ENCODE results near the gene DNAH8. TPM values are rescaled to one million over a fixed set of nuclear protein-coding genes. Genes with fewer than 3 reads are reported as not detected.

The DNAH8 gene
- total RNA-seq, 1 donor from 2014 or later = 1.1 TPM

DNA sequence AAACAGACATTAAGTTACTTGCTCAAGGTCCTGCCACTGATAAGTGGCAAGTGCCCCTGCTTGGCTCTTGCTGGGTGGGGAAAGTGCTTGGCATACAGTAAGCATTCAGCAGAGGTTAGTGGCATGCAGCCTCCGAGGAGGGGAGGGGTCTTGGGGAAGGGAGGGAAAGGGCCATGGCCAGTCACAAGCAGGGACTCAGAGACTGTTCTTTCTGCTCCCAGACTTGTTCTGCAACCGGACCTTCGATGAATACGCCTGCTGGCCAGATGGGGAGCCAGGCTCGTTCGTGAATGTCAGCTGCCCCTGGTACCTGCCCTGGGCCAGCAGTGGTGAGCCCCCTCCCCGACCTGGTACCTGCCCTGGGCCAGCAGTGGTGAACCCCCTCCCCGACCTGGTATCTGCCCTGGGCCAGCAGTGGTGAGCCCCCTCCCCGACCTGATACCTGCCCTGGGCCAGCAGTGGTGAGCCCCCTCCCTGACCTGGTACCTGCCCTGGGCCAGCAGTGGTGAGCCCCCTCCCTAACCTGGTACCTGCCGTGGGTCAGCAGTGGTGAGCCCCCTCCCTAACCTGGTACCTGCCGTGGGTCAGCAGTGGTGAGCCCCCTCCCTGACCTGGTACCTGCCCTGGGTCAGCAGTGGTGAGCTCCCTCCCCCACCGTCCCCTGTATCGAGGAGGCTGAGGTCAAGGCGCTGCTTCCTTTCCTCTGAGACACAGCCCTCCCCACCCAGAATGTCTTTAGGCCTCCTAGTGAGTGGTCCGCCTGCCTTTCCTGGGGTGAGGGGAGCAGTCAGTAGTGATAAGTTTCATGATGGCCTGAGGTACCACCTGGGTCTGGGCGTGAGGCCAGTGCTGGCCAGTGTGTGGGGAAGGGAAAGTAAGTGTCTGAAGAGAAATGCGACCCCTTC lies 342.4 kb downstream of the DNAH8 start:
- no peak overlapping the region for H3K4me2 ChIP-seq
- H3K4me1 ChIP-seq = no peaks in the 10 kb centered on the region
- H3K79me2 ChIP-seq (ENCODE audit: low read depth) = no peaks in the 10 kb centered on the region
- no peaks in the 10 kb centered on the region for H3F3A ChIP-seq (ENCODE audit: low read depth)
- no peak overlapping the region for H3K27ac ChIP-seq
- no peak overlapping the region for H3K9ac ChIP-seq
- H2AFZ ChIP-seq (replicated peaks) = no peak overlapping the region
- Mint-ChIP-seq H3K27me3 (ENCODE audit: insufficient read depth, low read depth) (peaks cover 12% of the 10 kb centered on the region), H3K4me1 (peaks cover 7% of the 10 kb centered on the region), H3K4me3 (no peak overlapping the region), H3K27ac (no peak overlapping the region), H3K36me3 (no peaks in the 10 kb centered on the region), H3K9me3 (no peaks in the 10 kb centered on the region)
- no peak for TF ChIP-seq EZH2 (IDR thresholded peaks at IDR 0.05)
- no peak for TF ChIP-seq EZH2phosphoT487 (IDR thresholded peaks at IDR 0.05)
- TF ChIP-seq, protein P1, sequence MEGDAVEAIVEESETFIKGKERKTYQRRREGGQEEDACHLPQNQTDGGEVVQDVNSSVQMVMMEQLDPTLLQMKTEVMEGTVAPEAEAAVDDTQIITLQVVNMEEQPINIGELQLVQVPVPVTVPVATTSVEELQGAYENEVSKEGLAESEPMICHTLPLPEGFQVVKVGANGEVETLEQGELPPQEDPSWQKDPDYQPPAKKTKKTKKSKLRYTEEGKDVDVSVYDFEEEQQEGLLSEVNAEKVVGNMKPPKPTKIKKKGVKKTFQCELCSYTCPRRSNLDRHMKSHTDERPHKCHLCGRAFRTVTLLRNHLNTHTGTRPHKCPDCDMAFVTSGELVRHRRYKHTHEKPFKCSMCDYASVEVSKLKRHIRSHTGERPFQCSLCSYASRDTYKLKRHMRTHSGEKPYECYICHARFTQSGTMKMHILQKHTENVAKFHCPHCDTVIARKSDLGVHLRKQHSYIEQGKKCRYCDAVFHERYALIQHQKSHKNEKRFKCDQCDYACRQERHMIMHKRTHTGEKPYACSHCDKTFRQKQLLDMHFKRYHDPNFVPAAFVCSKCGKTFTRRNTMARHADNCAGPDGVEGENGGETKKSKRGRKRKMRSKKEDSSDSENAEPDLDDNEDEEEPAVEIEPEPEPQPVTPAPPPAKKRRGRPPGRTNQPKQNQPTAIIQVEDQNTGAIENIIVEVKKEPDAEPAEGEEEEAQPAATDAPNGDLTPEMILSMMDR (IDR thresholded peaks at IDR 0.05) = no peak
- no peaks in the 10 kb centered on the region for H3K9me3 ChIP-seq (ENCODE audit: low read depth)
- DNase-seq (ENCODE audit: low spot score) = no peak
- H4K20me1 ChIP-seq (ENCODE audit: low read depth) = no peaks in the 10 kb centered on the region
- H3K36me3 ChIP-seq = no peaks in the 10 kb centered on the region
- H3K27me3 ChIP-seq = no peaks in the 10 kb centered on the region
- H3K4me3 ChIP-seq = no peak overlapping the region

DNA sequence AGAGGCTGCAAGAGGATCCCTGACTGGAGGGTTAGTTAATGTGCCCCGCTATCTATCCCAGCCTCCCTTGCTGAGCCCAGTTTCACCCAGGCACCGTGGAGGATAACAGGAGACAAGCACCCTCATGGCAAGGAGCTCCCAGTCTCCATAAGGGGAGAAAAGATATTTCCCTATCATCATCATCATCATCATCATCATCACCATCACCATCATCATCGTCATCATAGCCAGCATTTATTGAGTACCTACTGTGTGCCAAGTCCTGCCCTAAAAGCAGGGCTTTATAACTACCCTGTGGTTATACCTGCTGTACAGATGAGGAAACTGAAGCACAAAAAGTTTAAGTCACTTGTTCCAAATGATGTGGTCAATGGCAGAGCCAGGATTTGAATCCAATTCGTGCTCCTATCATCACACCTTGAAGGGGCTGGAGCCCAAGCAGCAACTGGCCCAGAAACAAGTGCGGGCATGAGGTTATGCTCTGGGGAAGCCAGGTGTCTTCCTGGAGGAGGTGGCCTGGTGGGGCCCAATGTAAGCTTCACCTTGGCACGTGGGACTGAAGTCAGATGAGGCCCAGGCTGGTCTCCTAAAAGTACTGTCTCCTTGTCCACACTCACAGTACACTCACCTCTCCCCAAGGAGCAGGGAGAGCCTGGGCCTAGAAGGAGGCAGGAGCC lies 343.5 kb downstream of the DNAH8 start:
- no peak for DNase-seq (ENCODE audit: low spot score)
- TF ChIP-seq, protein P1 (IDR thresholded peaks at IDR 0.05) = no peak
- no peak for TF ChIP-seq EZH2phosphoT487 (IDR thresholded peaks at IDR 0.05)
- no peak for TF ChIP-seq EZH2 (IDR thresholded peaks at IDR 0.05)
- H3K9me3 ChIP-seq (ENCODE audit: low read depth) = no peaks in the 10 kb centered on the region
- Mint-ChIP-seq H3K27ac (no peak overlapping the region), H3K4me1 (peaks cover 9% of the 10 kb centered on the region), H3K4me3 (no peak overlapping the region), H3K9me3 (no peaks in the 10 kb centered on the region), H3K27me3 (ENCODE audit: insufficient read depth, low read depth) (peaks cover 10% of the 10 kb centered on the region), H3K36me3 (no peaks in the 10 kb centered on the region)
- no peak overlapping the region for H3K9ac ChIP-seq
- no peak overlapping the region for H2AFZ ChIP-seq (replicated peaks)
- no peaks in the 10 kb centered on the region for H3K27me3 ChIP-seq
- no peaks in the 10 kb centered on the region for H3K36me3 ChIP-seq
- no peak overlapping the region for H3K4me2 ChIP-seq
- no peak overlapping the region for H3K27ac ChIP-seq
- H3F3A ChIP-seq (ENCODE audit: low read depth) = no peaks in the 10 kb centered on the region
- H3K4me3 ChIP-seq = no peak overlapping the region
- H3K79me2 ChIP-seq (ENCODE audit: low read depth) = no peaks in the 10 kb centered on the region
- H3K4me1 ChIP-seq = no peaks in the 10 kb centered on the region
- no peaks in the 10 kb centered on the region for H4K20me1 ChIP-seq (ENCODE audit: low read depth)

DNA sequence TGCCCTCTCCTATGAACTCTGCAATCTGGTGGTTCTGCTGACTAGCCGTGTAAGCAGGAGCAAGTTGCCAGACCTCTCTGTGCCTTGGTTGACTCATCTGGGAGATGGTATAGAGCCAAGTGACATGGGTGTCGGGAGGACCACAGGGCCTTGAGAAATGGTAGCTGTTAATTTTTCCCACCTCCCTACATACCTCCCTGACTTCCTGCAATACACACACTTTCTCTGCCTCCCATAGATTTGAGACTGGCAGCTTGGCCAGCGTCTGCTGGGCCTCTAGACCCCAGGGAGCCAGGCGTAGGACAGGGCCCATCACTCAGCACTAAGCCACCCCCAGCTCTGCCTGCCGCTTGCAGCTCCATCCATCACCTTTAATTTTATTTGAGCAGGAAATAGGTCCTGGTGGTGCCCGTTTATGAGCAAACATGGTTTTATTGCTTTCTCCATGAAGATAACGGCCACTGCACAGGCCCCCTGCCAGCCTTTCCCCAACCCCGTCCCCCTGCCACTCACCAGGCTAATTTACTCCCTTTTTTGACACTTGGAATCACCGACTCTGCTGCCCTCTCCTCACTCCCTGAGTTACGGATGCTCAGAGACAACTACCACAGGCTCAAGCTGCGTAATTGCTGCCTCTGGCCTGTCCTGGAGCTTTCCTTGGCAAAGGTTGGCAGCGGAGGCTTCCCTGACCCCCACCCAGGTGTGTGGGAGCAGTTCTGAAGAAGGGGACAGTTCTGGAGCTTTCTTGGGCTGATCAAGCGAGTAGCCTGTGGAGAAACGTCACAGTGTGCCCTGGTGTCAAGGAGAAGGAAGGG lies 344.6 kb downstream of the DNAH8 start:
- Histone ChIP-seq H3K4me2 (no peak overlapping the region), H3K27me3 (no peaks in the 10 kb centered on the region), H3F3A (ENCODE audit: low read depth) (no peaks in the 10 kb centered on the region), H3K4me1 (no peaks in the 10 kb centered on the region), H2AFZ (replicated peaks) (no peak overlapping the region), H3K4me3 (no peak overlapping the region), H3K79me2 (ENCODE audit: low read depth) (no peaks in the 10 kb centered on the region), H3K9me3 (ENCODE audit: low read depth) (no peaks in the 10 kb centered on the region), H4K20me1 (ENCODE audit: low read depth) (no peaks in the 10 kb centered on the region), H3K27ac (no peak overlapping the region), H3K9ac (no peak overlapping the region), H3K36me3 (no peaks in the 10 kb centered on the region)
- H3K36me3 Mint-ChIP-seq = no peaks in the 10 kb centered on the region
- H3K4me1 Mint-ChIP-seq = peaks cover 6% of the 10 kb centered on the region
- DNase-seq (ENCODE audit: low spot score) = no peak
- H3K27me3 Mint-ChIP-seq (ENCODE audit: insufficient read depth, low read depth) = peaks cover 10% of the 10 kb centered on the region
- no peak for TF ChIP-seq EZH2 (IDR thresholded peaks at IDR 0.05)
- no peak for TF ChIP-seq EZH2phosphoT487 (IDR thresholded peaks at IDR 0.05)
- TF ChIP-seq, protein P1 (IDR thresholded peaks at IDR 0.05) = no peak
- H3K9me3 Mint-ChIP-seq = no peaks in the 10 kb centered on the region
- no peak overlapping the region for H3K4me3 Mint-ChIP-seq
- H3K27ac Mint-ChIP-seq = no peak overlapping the region

Measured in neural progenitor cell (in vitro differentiated cells).